GM18861 (cell line): Measurements from ENCODE around the gene TCF4.

Source experiments
- ATAC-seq: cut with Tn5 transposase; IDR thresholded peaks from one replicate; pipeline ENCODE4 v1.9.1; 2021; ENCODE audit not compliant: unreplicated experiment

Gene TCF4

GRCh38 chr18:55219059-55219458 is 368.9 kb downstream of the TCF4 start:
- no peak for ATAC-seq

GRCh38 chr18:55214969-55215368 is 373.0 kb downstream of the TCF4 start:
- no peak for ATAC-seq

GRCh38 chr18:55214534-55214933 is 373.5 kb downstream of the TCF4 start:
- ATAC-seq, result no peak

- no peak for ATAC-seq
These were observed 374.4 kb downstream of the TCF4 start for GRCh38 chr18:55213586-55213985.

- no peak for ATAC-seq
These were observed 381.1 kb downstream of the TCF4 start for GRCh38 chr18:55206927-55207326.

- no peak for ATAC-seq
These were observed 385.6 kb downstream of the TCF4 start for GRCh38 chr18:55202232-55202917.

GRCh38 chr18:55199291-55199963 is 388.6 kb downstream of the TCF4 start:
- ATAC-seq, result no peak

GRCh38 chr18:55195863-55196262 is 392.1 kb downstream of the TCF4 start:
- no peak for ATAC-seq

GRCh38 chr18:55189972-55190371 is 398.0 kb downstream of the TCF4 start:
- ATAC-seq, result no peak

GRCh38 chr18:55186588-55186987 is 401.4 kb downstream of the TCF4 start:
- no peak for ATAC-seq

- ATAC-seq, result no peak
These were observed 402.6 kb downstream of the TCF4 start for GRCh38 chr18:55185391-55185790.

- no peak for ATAC-seq
These were observed 408.2 kb downstream of the TCF4 start for GRCh38 chr18:55179835-55180234.

- no peak for ATAC-seq
These were observed 408.6 kb downstream of the TCF4 start for GRCh38 chr18:55179425-55179824.

- no peak for ATAC-seq
These were observed 414.7 kb downstream of the TCF4 start for GRCh38 chr18:55173291-55173690.
